Parathyroid adenoma (tissue), 2 donors: ENCODE measurements around the gene TMEM134.
"Not testable (repeated sequence)": the region's sequence is repeated elsewhere in the genome, so short reads cannot be mapped to it uniquely, and the experiment has no call there.

Experiments used
- H2AFZ ChIP-seq: fragments of 300-600 bp; sonication (generic); one replicate; pipeline ENCODE4 v1.7.0; 2017; ENCODE audit warnings: antibody characterized with exemption, mild to moderate bottlenecking
- H3K27ac ChIP-seq: fragments of 300-600 bp; sonication (generic); one replicate; pipeline ENCODE4 v1.7.0; 2017
- H3K27me3 ChIP-seq: fragments of 300-600 bp; sonication (generic); one replicate; pipeline ENCODE4 v1.7.0; 2017; ENCODE audit warnings: low read length; ENCODE audit not compliant: control insufficient read depth, insufficient read depth
- H3K36me3 ChIP-seq: fragments of 300-600 bp; sonication (generic); one replicate; pipeline ENCODE4 v1.7.0; 2017; ENCODE audit warnings: low read length; ENCODE audit not compliant: control insufficient read depth, insufficient read depth
- H3K4me1 ChIP-seq: fragments of 300-600 bp; sonication (generic); one replicate; pipeline ENCODE4 v1.7.0; 2017; ENCODE audit warnings: control low read depth
- H3K4me2 ChIP-seq: fragments of 300-600 bp; sonication (generic); one replicate; pipeline ENCODE4 v1.7.0; 2017; ENCODE audit warnings: low read length
- H3K4me3 ChIP-seq: fragments of 300-600 bp; sonication (generic); one replicate; pipeline ENCODE4 v1.7.0; 2017; ENCODE audit warnings: low read depth, low read length
- H3K79me2 ChIP-seq: fragments of 300-600 bp; sonication (generic); one replicate; pipeline ENCODE4 v1.7.0; 2017; ENCODE audit warnings: control low read depth
- H3K9ac ChIP-seq: fragments of 300-600 bp; sonication (generic); one replicate; pipeline ENCODE4 v1.7.0; 2017; ENCODE audit warnings: mild to moderate bottlenecking
- H3K9me3 ChIP-seq: fragments of 300-600 bp; sonication (generic); one replicate; pipeline ENCODE4 v1.7.0; 2017; ENCODE audit warnings: low read length; ENCODE audit not compliant: control insufficient read depth
- TF ChIP-seq, protein P1 (sequence below): fragments of 300-600 bp; sonication (generic); IDR thresholded peaks from one replicate; pipeline ENCODE4 v1.7.0; 2017; ENCODE audit warnings: antibody characterized with exemption, mild to moderate bottlenecking
- donor health status: primary hyperparathyroidism.

Gene TMEM134

GRCh38 chr11:67466367-67466766 lies 2.7 kb downstream of the TMEM134 start:
- Histone ChIP-seq H3K9ac (no peak overlapping the region), H2AFZ (no peak overlapping the region), H3K79me2 (no peaks in the 10 kb centered on the region), H3K27me3 (no peaks in the 10 kb centered on the region), H3K4me1 (no peaks in the 10 kb centered on the region), H3K4me2 (no peak overlapping the region), H3K27ac (no peak overlapping the region), H3K36me3 (no peaks in the 10 kb centered on the region), H3K4me3 (no peak overlapping the region), H3K9me3 (no peaks in the 10 kb centered on the region)
- TF ChIP-seq, protein P1, sequence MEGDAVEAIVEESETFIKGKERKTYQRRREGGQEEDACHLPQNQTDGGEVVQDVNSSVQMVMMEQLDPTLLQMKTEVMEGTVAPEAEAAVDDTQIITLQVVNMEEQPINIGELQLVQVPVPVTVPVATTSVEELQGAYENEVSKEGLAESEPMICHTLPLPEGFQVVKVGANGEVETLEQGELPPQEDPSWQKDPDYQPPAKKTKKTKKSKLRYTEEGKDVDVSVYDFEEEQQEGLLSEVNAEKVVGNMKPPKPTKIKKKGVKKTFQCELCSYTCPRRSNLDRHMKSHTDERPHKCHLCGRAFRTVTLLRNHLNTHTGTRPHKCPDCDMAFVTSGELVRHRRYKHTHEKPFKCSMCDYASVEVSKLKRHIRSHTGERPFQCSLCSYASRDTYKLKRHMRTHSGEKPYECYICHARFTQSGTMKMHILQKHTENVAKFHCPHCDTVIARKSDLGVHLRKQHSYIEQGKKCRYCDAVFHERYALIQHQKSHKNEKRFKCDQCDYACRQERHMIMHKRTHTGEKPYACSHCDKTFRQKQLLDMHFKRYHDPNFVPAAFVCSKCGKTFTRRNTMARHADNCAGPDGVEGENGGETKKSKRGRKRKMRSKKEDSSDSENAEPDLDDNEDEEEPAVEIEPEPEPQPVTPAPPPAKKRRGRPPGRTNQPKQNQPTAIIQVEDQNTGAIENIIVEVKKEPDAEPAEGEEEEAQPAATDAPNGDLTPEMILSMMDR, result no peak

- H3K27me3 ChIP-seq, H3K27ac ChIP-seq, H3K79me2 ChIP-seq, H3K4me1 ChIP-seq, H3K9ac ChIP-seq, H3K36me3 ChIP-seq, H2AFZ ChIP-seq, H3K9me3 ChIP-seq: not testable (repeated sequence)
- Histone ChIP-seq H3K4me3 (peak overlapping the region; percentile 64), H3K4me2 (peak overlapping the region; percentile 76)
Observed at GRCh38 chr11:67465530-67465929, 3.5 kb downstream of the TMEM134 start.

GRCh38 chr11:67465189-67465510 lies 3.9 kb downstream of the TMEM134 start:
- no peaks in the 10 kb centered on the region for H3K9me3 ChIP-seq
- peak overlapping the region; percentile 74 for H2AFZ ChIP-seq
- H3K79me2 ChIP-seq, result no peaks in the 10 kb centered on the region
- no peaks in the 10 kb centered on the region for H3K4me1 ChIP-seq
- H3K36me3 ChIP-seq, result no peaks in the 10 kb centered on the region
- peak overlapping the region; percentile 64 for H3K4me3 ChIP-seq
- no peak overlapping the region for H3K9ac ChIP-seq
- TF ChIP-seq, protein P1, result no peak
- H3K4me2 ChIP-seq, result peak overlapping the region; percentile 76
- no peaks in the 10 kb centered on the region for H3K27me3 ChIP-seq
- H3K27ac ChIP-seq, result peak overlapping the region; percentile 76

GRCh38 chr11:67464411-67465188 lies 4.5 kb downstream of the TMEM134 start:
- Histone ChIP-seq H3K27ac (peak overlapping the region; percentile 76), H3K4me1 (no peaks in the 10 kb centered on the region), H3K36me3 (no peaks in the 10 kb centered on the region)

GRCh38 chr11:67463680-67464410 lies 5.2 kb downstream of the TMEM134 start:
- H3K4me2 ChIP-seq, result peak overlapping the region; percentile 53
- no peaks in the 10 kb centered on the region for H3K27me3 ChIP-seq
- H3K79me2 ChIP-seq, result no peaks in the 10 kb centered on the region
- peak overlapping the region; percentile 40 for H3K4me3 ChIP-seq
- H2AFZ ChIP-seq, result peak overlapping the region; percentile 53
- no peaks in the 10 kb centered on the region for H3K36me3 ChIP-seq
- TF ChIP-seq, protein P1, result no peak
- H3K27ac ChIP-seq, result peak overlapping the region; percentile 57
- no peak overlapping the region for H3K9ac ChIP-seq
- no peaks in the 10 kb centered on the region for H3K4me1 ChIP-seq
- no peaks in the 10 kb centered on the region for H3K9me3 ChIP-seq

More at GRCh38 chr11:67464411-67465188, 4.5 kb downstream of the TMEM134 start:
- H3K27me3 ChIP-seq, result no peaks in the 10 kb centered on the region
- peak overlapping the region; percentile 74 for H2AFZ ChIP-seq
- H3K9me3 ChIP-seq, result no peaks in the 10 kb centered on the region
- H3K9ac ChIP-seq, result no peak overlapping the region
- peak overlapping the region; percentile 64 for H3K4me3 ChIP-seq
- TF ChIP-seq, protein P1, result no peak
- peak overlapping the region; percentile 76 for H3K4me2 ChIP-seq
- H3K79me2 ChIP-seq, result no peaks in the 10 kb centered on the region
